ENCODE results near the gene ALDOC. TPM values are rescaled to one million over a fixed set of nuclear protein-coding genes. Genes with fewer than 3 reads are reported as not detected.
A peak's percentile ranks its signal among the peaks of the same experiment; 100 is the strongest.

Gene ALDOC
- total and polyA plus RNA-seq, 10 donors, result 16.9 to 64.4 (median 31.6) TPM

DNA sequence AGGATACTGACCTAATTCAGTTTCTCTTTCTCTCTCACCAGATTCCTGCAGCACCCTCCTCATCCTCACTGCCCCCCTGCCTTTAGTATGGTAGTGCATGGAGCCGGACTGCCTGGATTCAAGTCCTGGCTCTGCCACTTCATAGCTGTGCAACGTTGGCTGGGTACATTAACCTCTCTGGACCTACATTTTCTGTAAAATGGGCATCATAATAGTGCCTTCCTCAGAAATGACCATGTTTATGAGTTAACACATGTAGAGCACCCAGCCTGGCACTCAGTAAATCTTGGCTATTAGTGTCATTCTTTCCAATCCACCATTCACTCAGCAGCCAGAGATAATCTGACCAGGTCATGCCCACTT is 31.6 kb downstream of the ALDOC start:
- DNase-seq, result peak; percentile 17
- H3K4me1 ChIP-seq, result peaks cover 21 to 37% (median 33%) of the 10 kb centered on the region in 6 donors
- 81 to 90% (median 86%) methylated on average over 2 of the region's 2 CpGs for WGBS, 5 donors
- peaks cover 0 to 20% (median 14%) of the 10 kb centered on the region in 6 donors for H3K36me3 ChIP-seq
- intact Hi-C loops (cut with DNase I; ENCODE audit: low total_unique reads), result loop anchor here (5.0 kb wide), 1 partner anchor 67 kb away; the partner anchor contains the start of gene RSKR
- no peak overlapping the region for H3K4me3 ChIP-seq
- no peaks in the 10 kb centered on the region for H3K27me3 ChIP-seq (replicated peaks in 1 of 7)
- TF ChIP-seq POLR2A (IDR thresholded peaks at IDR 0.05) (no peak), POLR2AphosphoS5 (IDR thresholded peaks at IDR 0.05) (no peak)
- TF ChIP-seq, protein P1, sequence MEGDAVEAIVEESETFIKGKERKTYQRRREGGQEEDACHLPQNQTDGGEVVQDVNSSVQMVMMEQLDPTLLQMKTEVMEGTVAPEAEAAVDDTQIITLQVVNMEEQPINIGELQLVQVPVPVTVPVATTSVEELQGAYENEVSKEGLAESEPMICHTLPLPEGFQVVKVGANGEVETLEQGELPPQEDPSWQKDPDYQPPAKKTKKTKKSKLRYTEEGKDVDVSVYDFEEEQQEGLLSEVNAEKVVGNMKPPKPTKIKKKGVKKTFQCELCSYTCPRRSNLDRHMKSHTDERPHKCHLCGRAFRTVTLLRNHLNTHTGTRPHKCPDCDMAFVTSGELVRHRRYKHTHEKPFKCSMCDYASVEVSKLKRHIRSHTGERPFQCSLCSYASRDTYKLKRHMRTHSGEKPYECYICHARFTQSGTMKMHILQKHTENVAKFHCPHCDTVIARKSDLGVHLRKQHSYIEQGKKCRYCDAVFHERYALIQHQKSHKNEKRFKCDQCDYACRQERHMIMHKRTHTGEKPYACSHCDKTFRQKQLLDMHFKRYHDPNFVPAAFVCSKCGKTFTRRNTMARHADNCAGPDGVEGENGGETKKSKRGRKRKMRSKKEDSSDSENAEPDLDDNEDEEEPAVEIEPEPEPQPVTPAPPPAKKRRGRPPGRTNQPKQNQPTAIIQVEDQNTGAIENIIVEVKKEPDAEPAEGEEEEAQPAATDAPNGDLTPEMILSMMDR (IDR thresholded peaks at IDR 0.05 in 8 of 11, conservative IDR thresholded peaks at IDR 0.05 in 3 of 11), result no peak
- H3K9me3 ChIP-seq, result no peaks in the 10 kb centered on the region
- no peak overlapping the region for H3K27ac ChIP-seq

- Histone ChIP-seq H3K9me3 (no peaks in the 10 kb centered on the region), H3K27me3 (replicated peaks in 1 of 7) (no peaks in the 10 kb centered on the region), H3K27ac (no peak overlapping the region), H3K4me3 (no peak overlapping the region), H3K36me3 (peaks cover 0 to 20% (median 14%) of the 10 kb centered on the region in 6 donors), H3K4me1 (peaks cover 15 to 31% (median 27%) of the 10 kb centered on the region in 6 donors)
- DNase-seq, result peak; percentile 12
- intact Hi-C loops (cut with DNase I; ENCODE audit: low total_unique reads), result loop anchor here (5.0 kb wide), 2 partner anchors 52 to 68 kb away; partner anchors contain the start of gene RSKR
- WGBS, 5 donors, result 84 to 92% (median 87%) methylated on average over 4 of the region's 4 CpGs
- TF ChIP-seq POLR2A (IDR thresholded peaks at IDR 0.05) (no peak), POLR2AphosphoS5 (IDR thresholded peaks at IDR 0.05) (no peak)
- TF ChIP-seq, protein P1 (IDR thresholded peaks at IDR 0.05 in 8 of 11, conservative IDR thresholded peaks at IDR 0.05 in 3 of 11), result no peak
These were observed 32.1 kb downstream of the ALDOC start for GRCh38 chr17:28544402-28545140.

DNA sequence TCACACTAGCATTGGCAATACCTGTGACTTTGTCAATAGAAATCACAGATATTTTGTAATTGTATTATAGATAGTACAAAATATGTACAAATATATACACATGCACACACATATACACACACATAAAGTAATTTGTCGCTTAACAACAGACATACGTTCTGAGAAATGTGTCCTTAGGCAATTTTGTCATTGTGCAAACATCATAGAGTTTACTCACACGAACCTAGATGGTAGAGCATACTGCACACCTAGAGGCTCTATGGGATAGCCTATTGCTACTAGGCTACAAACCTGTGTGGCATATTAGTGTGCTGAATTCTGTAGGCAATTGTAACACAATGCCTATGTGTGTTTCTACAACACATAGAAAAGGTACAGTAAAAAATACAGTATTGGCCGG is 35.3 kb downstream of the ALDOC start:
- TF ChIP-seq, protein P1 (IDR thresholded peaks at IDR 0.05 in 8 of 11, conservative IDR thresholded peaks at IDR 0.05 in 3 of 11), result no peak
- TF ChIP-seq POLR2A (IDR thresholded peaks at IDR 0.05) (no peak), POLR2AphosphoS5 (IDR thresholded peaks at IDR 0.05) (no peak)
- no peaks in the 10 kb centered on the region for H3K27me3 ChIP-seq (replicated peaks in 1 of 7)
- intact Hi-C loops (cut with DNase I; ENCODE audit: low total_unique reads), result loop anchor here (5.0 kb wide), 1 partner anchor 49 kb away; no protein-coding TSS in a partner anchor
- H3K9me3 ChIP-seq, result no peaks in the 10 kb centered on the region
- DNase-seq, result no peak
- WGBS, 5 donors, result 90 to 95% (median 92%) methylated on average over 4 of the region's 4 CpGs
- H3K4me1 ChIP-seq, result no peaks in the 10 kb centered on the region
- peaks cover 0 to 9% (median 3%) of the 10 kb centered on the region in 6 donors for H3K36me3 ChIP-seq
- no peak overlapping the region for H3K4me3 ChIP-seq
- no peak overlapping the region for H3K27ac ChIP-seq

GRCh38 chr17:28540231-28540630 is 36.5 kb downstream of the ALDOC start:
- TF ChIP-seq, protein P1 (IDR thresholded peaks at IDR 0.05 in 8 of 11, conservative IDR thresholded peaks at IDR 0.05 in 3 of 11), result no peak
- TF ChIP-seq POLR2AphosphoS5 (IDR thresholded peaks at IDR 0.05), result no peak
- no peak for TF ChIP-seq POLR2A (IDR thresholded peaks at IDR 0.05)
- WGBS, 5 donors, result 80 to 90% (median 87%) methylated on average over 3 to 4 of the region's 4 CpGs
- intact Hi-C loops (cut with DNase I; ENCODE audit: low total_unique reads), result loop anchor here (5.0 kb wide), 1 partner anchor 48 kb away; no protein-coding TSS in a partner anchor
- no peaks in the 10 kb centered on the region for H3K36me3 ChIP-seq
- no peak overlapping the region for H3K27ac ChIP-seq
- no peaks in the 10 kb centered on the region for H3K27me3 ChIP-seq (replicated peaks in 1 of 7)
- no peak overlapping the region for H3K4me3 ChIP-seq
- H3K4me1 ChIP-seq, result no peaks in the 10 kb centered on the region
- no peaks in the 10 kb centered on the region for H3K9me3 ChIP-seq
- no peak for DNase-seq
